HG03354 (cell line): ENCODE data around the gene BRCA2.

Experiments used
- ATAC-seq: cut with Tn5 transposase; IDR thresholded peaks from one replicate; pipeline ENCODE4 v1.9.1; 2021; ENCODE audit warnings: mild to moderate bottlenecking; ENCODE audit not compliant: unreplicated experiment, poor library complexity, severe bottlenecking

The BRCA2 gene

DNA sequence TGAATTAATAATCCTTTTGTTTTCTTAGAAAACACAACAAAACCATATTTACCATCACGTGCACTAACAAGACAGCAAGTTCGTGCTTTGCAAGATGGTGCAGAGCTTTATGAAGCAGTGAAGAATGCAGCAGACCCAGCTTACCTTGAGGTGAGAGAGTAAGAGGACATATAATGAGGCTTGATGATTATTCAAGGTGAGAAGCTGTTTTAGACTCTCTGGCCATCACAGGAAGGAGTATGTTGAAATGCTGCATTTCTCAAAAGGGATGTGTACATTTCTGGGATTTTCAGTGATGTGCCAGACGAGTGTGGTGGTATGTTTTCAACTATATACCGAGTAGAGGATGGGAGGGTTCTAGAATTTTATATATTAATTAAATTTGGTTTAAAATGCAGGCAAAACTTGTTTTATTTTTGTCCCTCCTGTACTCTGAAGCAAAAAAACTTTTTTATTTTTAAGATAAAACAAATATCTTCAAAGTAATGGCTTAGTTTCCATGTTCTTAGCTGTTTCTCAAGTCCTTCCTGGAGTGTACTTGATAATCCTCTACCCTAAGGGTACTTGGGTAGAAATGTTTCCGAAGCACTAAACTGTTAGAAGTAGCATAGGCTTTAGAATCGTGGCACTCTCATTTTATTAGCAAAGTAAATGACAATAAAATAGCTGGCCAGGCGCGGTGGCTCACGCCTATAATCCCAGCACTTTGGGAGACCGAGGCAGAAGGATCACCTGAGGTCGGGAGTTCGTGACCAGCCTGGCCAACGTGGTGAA lies 61.5 kb downstream of the BRCA2 start:
- no peak for ATAC-seq

DNA sequence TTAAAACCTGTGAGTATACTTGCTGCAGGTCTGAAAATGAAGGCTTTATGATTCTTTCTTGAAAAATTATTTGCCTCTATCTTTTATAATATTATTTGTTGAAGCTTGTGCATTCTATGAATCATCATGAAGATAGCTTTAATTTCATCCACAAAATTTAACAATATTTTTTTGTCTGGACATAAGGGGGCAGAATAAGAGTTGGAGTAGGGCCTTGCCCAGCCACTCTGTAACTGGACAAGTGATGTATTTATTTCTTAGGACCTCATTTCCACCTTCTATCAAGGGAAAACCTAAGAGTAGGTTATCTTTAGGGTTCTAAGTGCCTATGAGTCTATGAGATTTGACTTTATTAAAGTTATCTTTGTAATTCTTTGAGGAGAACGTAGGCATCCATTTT lies 62.7 kb downstream of the BRCA2 start:
- no peak for ATAC-seq

DNA sequence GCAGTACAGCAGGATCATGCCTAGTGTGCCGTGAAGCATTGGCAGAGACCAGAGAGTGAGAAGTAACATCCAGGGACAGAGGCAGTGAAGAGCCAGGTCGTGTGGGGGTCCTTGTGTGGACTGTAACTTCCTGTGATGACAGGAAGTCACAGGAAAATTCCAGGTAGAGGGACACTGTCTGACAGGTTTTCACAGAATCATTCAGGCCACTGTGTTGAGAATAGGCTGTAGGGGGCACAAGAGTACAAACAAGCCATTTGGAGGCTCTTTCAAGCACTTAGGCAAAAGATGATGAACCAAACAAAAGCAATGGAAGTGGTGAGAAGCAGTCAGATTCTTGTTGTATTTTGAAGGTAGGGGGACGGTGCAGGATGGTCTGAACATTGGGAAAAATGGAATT lies 66.2 kb downstream of the BRCA2 start:
- ATAC-seq: no peak

DNA sequence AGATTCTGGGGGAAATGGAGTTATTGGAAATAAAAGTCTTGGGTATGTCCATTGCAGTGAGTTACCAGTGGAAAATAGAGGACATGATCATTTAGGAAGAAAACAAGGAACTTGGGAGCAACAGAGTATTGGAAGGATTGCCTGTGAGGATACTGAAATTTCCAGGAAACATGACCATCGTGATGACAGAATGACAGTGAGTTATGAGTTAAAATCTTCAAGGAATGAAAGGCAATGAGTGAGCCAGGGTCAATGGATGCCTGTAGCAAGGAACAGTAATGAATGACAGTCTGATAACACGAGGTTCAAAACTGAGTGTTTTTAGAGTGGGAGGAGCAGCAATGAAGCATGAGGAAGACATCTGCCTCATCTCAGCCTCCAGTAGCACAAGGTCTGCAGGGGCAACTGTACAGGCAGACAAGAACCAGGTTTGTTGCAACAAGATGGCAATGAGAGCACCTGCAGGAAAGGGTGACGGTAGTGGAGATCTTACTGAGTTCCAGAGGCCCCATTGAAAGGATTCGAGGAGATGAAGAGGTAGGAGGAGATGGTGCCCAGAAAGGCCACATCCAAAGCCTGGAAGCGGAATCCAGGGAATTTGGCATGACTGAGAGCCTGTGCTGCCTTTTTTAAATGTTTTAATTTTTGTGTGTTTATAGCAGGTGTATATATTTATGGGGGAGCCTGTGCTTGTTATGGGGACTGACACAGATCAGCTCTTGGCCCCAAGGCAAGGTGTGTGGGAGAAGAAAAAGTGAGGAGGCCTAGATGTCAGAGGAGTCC lies 68.7 kb downstream of the BRCA2 start:
- no peak for ATAC-seq

DNA sequence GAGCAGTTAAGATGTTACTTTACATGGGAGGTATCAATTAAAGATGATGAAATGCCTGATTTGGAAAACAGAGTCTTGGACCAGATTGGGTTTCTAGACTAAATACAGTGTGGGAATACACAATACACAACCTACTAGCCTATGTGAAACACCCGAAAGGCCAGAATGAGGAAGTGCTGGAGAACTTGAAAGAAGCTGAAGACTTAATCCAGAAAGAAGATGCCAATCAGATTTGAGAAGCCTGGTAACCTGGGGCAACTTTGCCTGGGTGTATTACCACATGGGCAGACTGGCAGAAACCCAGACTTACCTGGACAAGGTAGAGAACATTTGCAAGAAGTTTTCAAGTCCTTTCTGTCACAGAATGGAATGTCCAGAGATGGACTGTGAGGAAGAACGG lies 69.4 kb downstream of the BRCA2 start:
- no peak for ATAC-seq

DNA sequence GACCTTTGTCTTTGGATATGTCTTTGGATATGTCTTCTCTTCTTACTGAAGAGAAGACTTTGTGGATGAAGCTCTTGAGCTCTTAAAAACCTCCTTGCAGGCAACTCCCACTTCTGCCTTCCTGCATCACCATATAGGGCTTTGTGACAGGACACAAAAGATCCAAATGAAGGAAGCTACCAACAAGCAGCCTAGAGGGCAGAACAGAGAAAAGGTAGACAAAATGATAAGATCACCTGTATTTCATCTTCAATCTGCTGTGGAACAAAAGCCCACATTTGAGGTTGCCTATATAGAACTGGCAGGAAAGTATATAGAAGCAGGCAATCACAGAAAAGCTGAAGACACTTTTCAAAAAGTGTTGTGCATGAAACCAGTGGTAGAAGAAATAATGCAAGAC lies 70.1 kb downstream of the BRCA2 start:
- no peak for ATAC-seq

DNA sequence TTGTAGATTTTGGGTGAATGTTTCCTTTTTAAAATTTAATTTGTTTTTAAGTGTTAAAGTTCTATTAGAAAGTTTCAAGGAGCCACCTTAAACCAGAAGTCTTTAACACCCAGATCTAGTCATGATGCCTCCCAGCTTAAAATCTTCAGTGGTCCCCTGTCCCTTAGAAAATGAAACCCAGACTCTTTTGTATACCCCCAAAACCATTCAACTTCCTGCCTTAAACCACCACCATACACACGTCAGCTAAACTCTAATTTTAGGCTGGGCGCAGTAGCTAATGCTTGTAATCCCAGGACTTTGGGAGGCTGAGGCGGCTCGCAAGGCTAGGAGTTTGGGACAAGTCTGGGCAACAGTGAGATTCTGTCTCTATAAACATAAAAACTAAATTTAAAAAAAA lies 74.7 kb downstream of the BRCA2 start:
- ATAC-seq: peak; percentile 84

DNA sequence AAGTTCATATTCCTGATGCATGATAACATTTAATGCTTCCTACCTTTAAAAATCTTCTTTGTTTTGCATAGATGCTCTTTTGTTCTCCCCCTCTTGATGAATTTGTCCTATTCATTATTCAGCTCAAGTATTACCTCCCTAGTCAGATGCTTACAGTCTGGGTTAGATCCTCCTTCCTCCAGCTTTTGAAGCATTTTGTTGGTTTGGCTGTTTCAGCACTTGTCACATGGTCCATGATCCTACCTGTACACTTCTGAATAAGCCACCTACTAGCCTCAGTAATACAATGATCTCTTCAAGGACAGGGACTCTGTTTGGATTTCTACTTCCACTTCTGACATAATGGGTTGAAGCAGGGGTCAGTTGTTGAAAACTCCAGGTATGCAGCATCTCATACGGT lies 75.2 kb downstream of the BRCA2 start:
- ATAC-seq: no peak

DNA sequence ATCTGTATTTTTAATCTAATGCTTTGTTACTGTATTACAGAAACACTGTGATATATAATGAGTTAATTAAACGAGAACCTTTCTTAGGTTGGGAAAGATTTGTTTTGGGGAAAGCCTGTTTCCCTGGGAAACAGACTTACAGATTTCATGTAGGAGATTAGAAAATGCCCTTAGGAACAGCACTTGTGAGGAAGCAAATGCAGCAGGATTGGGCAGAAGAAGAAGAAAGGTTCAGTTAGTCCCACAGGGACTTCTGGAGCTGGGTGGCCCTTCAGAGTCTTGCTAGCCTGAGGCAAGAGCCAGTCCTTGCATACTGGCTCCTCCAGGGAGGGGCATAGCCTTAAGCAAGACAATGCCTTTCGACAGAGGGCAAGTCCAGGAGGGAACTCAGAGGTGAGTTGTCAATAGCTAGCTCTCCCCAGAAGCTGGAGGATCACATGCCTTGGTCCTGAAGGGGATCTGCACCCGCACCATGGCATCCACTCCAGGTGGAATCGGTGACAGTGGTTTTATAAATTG lies 75.9 kb downstream of the BRCA2 start:
- no peak for ATAC-seq

DNA sequence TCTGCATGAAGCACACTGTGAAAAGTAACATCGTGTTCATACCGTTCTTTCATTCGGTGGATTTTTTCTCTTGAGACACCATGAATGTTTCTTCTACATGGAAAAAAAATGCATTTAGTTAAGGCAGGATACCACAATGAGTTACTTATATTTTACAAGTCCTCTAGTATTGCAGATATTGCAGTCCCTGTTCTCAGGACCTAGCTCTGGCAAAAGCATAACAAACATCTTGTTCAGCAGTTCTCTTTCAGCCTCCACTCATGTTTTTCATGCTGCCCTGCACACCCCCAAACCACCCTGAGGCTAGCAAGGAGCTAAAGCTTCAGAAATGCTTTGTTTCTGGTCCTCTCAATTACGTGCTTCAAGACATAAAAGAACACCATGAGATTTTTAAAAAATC lies 87.8 kb downstream of the BRCA2 start:
- ATAC-seq: no peak

DNA sequence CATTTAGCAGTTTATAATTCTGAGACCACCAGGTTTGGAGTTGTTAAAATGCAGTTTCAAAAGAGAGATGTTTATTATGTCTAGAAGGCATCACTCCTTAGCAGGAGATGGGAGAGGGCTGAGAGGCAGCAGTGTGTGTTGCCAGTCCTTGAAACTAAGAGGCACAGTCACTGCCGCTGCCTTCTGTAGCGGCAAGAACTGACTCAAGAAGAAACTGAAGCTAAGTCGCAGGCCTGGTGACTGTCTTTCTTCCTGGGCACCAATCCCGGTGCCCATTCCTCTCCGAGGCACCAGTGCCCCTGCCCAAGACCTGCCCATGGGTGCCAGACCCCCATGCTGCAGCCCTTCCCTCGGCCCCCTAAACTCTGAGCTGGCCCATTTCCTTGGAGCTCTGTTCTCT lies 92.5 kb downstream of the BRCA2 start:
- no peak for ATAC-seq

DNA sequence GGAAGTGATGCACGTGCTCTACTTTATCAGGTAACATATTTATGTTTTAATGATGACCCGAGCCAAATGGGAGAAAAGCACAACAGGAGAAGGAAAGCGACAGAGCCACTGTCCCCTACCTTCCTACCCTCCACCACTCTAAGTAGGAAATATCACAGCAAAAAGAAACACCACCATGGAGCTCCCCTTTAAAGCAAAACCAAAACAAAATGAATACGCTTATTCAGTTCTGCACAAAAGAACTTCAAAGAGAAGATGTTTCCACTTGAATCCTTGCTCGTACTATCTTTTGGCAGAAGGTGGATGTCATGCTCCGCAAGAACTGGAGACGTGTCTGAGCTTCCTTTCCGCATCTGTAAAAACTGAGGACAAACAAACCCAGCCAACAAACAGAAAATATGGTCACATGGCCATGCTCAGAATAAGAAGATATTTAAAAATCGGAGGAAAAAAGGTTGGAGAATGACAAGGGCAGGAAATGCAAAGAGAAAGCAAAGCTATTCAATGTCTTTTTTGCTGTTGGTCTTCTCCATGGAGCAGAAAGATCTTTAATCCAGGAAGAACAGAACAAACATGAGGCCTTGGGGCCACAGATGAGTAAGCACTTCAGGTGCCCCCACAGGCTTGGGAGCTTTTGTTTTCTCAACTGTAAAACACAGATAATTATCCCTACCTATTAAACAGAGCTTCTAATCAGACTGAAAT lies 93.1 kb downstream of the BRCA2 start:
- ATAC-seq: no peak

DNA sequence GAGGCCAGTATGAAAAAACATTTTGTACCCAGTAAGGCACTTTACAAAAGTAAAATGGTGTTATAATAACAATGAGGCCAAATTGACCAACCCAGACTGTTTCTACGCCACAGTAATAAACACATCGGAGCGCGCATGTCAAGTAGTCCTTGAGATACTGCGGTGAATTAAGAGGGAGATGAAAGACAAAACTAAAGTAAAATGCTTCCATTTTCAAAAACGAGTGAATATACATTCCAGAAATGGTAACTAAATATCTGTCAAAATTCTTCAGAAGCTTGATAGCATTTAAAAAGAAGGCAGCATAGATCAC lies 93.6 kb downstream of the BRCA2 start:
- no peak for ATAC-seq

DNA sequence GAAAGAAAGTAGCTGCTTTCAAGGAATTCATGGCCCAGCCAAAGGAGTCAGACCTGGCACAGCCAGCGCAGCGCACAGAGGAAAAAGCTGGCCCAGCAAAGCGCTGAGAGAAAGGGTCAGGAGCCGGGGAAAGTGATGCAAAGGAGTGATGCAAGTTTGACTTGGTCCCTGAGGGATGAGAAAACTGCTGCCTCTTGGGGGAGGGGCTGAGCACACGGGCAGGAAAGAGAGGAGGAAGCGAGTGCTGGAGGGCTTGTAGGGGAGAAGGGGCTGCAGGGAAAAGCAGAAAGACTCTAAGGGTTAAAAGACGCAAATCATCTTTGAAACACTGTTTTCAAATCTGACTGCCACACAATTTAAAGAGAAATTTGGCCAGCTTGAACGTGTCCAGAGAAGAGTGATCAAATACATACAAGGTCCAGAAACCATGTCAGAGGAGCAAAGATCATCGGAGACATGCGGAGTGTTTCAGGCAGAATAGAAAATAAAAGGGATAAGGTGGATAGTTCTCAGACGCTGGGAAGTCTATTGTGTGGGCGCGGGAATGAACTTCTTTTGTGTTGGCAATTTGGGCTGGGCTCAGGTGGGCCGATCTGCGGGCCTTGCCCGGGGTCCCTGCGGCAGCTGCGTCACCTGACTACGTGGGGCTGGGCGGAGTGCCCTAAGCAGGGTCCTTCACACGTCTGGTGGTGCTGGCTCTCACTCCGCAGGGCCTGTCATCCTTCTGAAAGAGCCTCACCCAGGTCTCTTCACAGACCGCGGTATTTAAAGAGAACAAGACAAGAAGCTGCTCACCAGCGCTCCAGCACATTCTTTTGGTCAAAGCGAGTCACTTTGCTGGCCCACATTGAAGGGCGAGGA lies 94.5 kb downstream of the BRCA2 start:
- no peak for ATAC-seq

DNA sequence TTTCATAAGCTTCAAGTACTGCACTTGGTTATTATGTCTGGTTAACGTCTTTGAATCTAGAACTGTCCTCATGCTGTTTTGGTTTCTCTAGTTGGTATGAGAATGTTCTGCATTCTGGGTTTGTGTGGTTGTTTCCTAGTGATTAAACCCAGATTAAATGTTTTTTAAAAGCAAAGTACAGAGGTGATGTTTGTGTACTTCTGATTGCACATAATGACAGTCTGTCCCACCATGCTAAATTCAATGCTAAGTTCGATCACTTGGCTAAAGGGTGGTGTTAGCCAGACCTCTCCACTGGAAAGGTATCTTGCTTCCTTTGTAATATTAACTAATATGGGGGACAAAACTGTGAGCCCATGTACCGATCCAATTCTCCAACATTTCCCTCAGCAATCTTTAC lies 98.0 kb downstream of the BRCA2 start:
- ATAC-seq: no peak

DNA sequence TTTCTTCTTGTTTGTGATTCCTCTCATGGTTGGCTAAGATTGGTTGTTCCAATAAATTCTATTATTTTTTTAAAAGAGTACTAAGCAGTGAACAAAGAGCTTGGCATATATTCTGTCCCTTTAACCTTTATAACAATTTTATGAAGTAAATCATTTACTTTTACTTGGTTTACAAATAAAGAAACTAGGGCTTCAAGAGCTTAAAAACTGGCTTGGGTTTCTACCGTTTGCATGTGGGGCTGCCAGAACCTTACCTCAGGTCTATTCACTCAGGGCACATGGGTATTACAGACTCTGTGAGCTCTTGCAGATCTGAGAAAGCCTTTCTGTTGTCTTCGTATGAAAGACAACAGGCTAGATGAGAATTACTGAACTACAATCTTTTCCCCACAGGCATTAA lies 99.3 kb downstream of the BRCA2 start:
- ATAC-seq: no peak

DNA sequence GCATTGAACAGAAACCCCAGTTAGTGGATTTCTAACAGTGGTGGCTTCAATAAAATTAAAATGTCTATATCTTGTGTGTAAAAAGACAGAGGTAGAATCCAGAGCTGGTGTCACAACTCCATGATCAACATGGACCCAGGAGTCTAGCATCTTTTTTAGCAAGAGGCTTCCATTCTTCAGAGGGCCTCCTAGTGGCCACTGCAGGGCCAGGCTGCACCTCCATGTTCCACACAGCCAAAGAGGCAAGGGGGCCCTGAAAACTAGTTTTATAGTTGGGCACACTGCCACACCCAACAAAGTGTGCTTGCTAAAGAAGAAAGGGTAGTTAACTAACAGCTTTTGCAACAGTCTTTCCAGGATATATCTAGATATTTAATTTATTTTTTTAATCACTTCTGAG lies 99.7 kb downstream of the BRCA2 start:
- peak; percentile 55 for ATAC-seq

DNA sequence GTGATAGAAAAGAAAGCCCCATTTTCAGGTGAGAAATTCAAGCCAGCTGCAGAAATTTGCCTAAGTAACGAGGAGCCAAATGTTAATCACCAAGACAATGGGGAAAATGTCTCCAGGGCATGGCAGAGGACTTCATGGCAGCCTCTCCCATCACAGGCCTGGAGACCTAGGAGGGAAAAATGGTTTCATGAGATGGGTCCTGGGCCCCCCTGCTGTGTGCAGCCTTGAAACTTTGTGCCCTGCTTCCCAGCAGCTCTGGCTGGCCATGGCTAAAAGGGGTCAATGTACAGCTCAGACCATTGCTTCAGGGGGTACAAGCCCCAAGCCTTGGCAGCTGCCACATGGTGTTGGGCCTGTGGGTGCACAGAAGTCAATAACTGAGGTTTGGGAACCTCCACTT lies 102.7 kb downstream of the BRCA2 start:
- ATAC-seq: no peak

DNA sequence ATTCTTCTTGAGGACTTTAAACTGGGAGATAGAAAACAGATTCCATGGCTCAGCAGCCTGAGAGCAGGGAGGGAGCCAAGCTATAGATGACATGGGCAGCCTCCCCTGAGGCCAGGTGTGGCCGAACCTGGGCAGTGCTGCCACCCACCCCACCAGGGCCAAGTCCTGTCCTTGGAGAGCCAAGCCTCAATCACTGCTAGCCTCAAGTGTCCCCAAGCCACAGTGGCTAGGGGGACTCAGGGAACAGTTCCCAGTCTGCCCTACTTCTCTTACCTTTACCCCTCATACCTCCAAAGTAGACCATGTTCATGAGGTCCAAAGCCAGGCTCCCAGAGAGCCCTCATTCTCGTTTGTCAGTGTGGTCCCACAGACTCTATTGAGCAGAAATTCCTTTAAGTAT lies 104.6 kb downstream of the BRCA2 start:
- no peak for ATAC-seq

DNA sequence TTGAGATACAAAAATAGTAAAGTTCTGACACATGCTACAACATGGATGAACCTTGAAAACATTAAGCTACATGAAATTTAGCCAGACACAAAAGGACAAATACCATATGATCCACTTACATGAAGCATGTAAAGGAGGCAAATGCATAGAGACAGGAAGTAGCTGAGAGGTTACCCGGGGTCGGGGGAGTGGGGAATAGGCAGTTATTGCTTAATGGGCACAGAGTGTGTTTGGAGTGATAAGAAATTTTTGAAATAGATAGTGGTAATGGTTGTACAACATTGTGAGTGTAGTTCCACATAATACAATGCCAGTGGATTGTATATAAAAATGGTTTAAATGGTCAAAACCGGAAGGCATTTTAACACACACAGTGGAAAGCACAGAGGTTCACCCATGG lies 108.3 kb downstream of the BRCA2 start:
- no peak for ATAC-seq
